Small intestine (tissue), 7 donors: ENCODE results near the gene FLYWCH2. TPM values are rescaled to one million over a fixed set of nuclear protein-coding genes. Genes with fewer than 3 reads are reported as not detected.

ENCODE experiments used
- DNase-seq, 2 donors: peaks; one replicate each; pipeline versions ENCODE4 v3.0.0 to v3.0.0-alpha.2; 2013
- FAIRE-seq: peaks from 2 replicates; lab custom pipeline; 2012; peaks lifted over from hg19 to GRCh38; lab: Jason Lieb, UNC
- H3K27ac ChIP-seq, 3 donors: one replicate each; pipeline ENCODE4 v1.5.1; 2013; ENCODE audit warnings: low read length in 2 of 3, mild to moderate bottlenecking in 2 of 3, control low read depth in 1 of 3, inconsistent platforms in 1 of 3, low read depth in 1 of 3, moderate library complexity in 1 of 3
- H3K27me3 ChIP-seq, 3 donors: one replicate each; pipeline ENCODE4 v1.6.1; 2013; ENCODE audit warnings: low read length in 3 of 3, inconsistent platforms in 1 of 3; ENCODE audit not compliant: control insufficient read depth in 3 of 3, insufficient read depth in 3 of 3
- H3K36me3 ChIP-seq, 3 donors: one replicate each; pipeline ENCODE4 v1.6.1; 2013; ENCODE audit warnings: low read length in 3 of 3, inconsistent platforms in 1 of 3, low read depth in 1 of 3, mild to moderate bottlenecking in 1 of 3, moderate library complexity in 1 of 3; ENCODE audit not compliant: control insufficient read depth in 3 of 3, insufficient read depth in 2 of 3
- H3K4me1 ChIP-seq, 3 donors: one replicate each; pipeline ENCODE4 v1.6.1; 2013; ENCODE audit warnings: low read length in 2 of 3, inconsistent platforms in 1 of 3, low read depth in 1 of 3, mild to moderate bottlenecking in 1 of 3, moderate library complexity in 1 of 3; ENCODE audit not compliant: control insufficient read depth in 3 of 3, insufficient read depth in 2 of 3
- H3K4me3 ChIP-seq, 3 donors: one replicate each; pipeline ENCODE4 v1.5.1; 2013; ENCODE audit warnings: low read length in 3 of 3, control low read depth in 1 of 3, inconsistent platforms in 1 of 3, low read depth in 1 of 3, mild to moderate bottlenecking in 1 of 3, moderate library complexity in 1 of 3
- H3K9me3 ChIP-seq, 2 donors: one replicate each; pipeline ENCODE4 v1.6.1; 2013; ENCODE audit warnings: low read depth in 1 of 2, low read length in 1 of 2; ENCODE audit not compliant: control insufficient read depth in 2 of 2, insufficient read depth in 1 of 2
- WGBS, 3 donors: extraction: QIAGEN DNeasy Blood & Tissue Kit; methylation state at CpG; one replicate each; pipeline ENCODE4 v1.1.7; 2013; 5-methylcytosine and 5-hydroxymethylcytosine counted together
- polyA plus RNA-seq, 4 donors: library from polyadenylated mRNA; stranded (reverse) in 3 of 4; unstranded in 1 of 4; fragments of 200-250 nt in 3 of 4; fragments of 120-200 nt in 1 of 4; gene quantifications; one replicate each; pipeline versions ENCODE4 v1.2.1 to v1.2.3, GENCODE V29; 2013
- donor health status: healthy with polysubstance abuse.
- donor health status: control.
- donor health status: control.
- donor health status: Bipolar disorder and iron deficiency.
- donor health status: healthy.

The FLYWCH2 gene
- polyA plus RNA-seq, 4 donors: 9.1 to 30.2 (median 23.3) TPM

GRCh38 chr16:2839650-2840450 is 43.2 kb upstream of the FLYWCH2 start:
- no peak for FAIRE-seq
- Histone ChIP-seq H3K4me1 (peaks cover 0 to 11% (median 0%) of the 10 kb centered on the region in 3 donors), H3K27me3 (peaks cover 0 to 11% (median 0%) of the 10 kb centered on the region in 3 donors), H3K27ac (no peak overlapping the region), H3K36me3 (no peaks in the 10 kb centered on the region), H3K4me3 (no peak overlapping the region), H3K9me3 (peaks cover 0 to 7% of the 10 kb centered on the region in 2 donors)
- WGBS, 3 donors: 80 to 89% (median 82%) methylated on average over 15 of the region's 15 CpGs
- no peak for DNase-seq

- no peaks in the 10 kb centered on the region for H3K36me3 ChIP-seq
- DNase-seq (no peak), FAIRE-seq (no peak)
- peaks cover 0 to 11% (median 0%) of the 10 kb centered on the region in 3 donors for H3K27me3 ChIP-seq
- 73 to 86% (median 86%) methylated on average over 10 to 12 of the region's 12 CpGs for WGBS, 3 donors
- no peak overlapping the region for H3K27ac ChIP-seq
- H3K4me1 ChIP-seq: peaks cover 0 to 11% (median 0%) of the 10 kb centered on the region in 3 donors
- H3K9me3 ChIP-seq: peaks cover 0 to 7% of the 10 kb centered on the region in 2 donors
- no peak overlapping the region for H3K4me3 ChIP-seq
Observed at GRCh38 chr16:2840914-2841313, 42.1 kb upstream of the FLYWCH2 start.

GRCh38 chr16:2841606-2842339 is 41.2 kb upstream of the FLYWCH2 start:
- WGBS, 3 donors: 45 to 74% (median 54%) methylated on average over 18 of the region's 18 CpGs
- H3K36me3 ChIP-seq: no peaks in the 10 kb centered on the region
- FAIRE-seq (no peak), DNase-seq (no peak)
- H3K27me3 ChIP-seq: peaks cover 0 to 11% (median 0%) of the 10 kb centered on the region in 3 donors
- peaks cover 0 to 11% (median 0%) of the 10 kb centered on the region in 3 donors for H3K4me1 ChIP-seq
- H3K27ac ChIP-seq: peak overlapping the region in 1 of 3 donors; percentile 69
- H3K9me3 ChIP-seq: peaks cover 0 to 7% of the 10 kb centered on the region in 2 donors
- H3K4me3 ChIP-seq: no peak overlapping the region

- DNase-seq (peak in 1 of 2 donors; percentile 40), FAIRE-seq (no peak)
- Histone ChIP-seq H3K4me1 (peaks cover 0 to 11% (median 4%) of the 10 kb centered on the region in 3 donors), H3K36me3 (no peaks in the 10 kb centered on the region), H3K9me3 (peaks cover 0 to 7% of the 10 kb centered on the region in 2 donors), H3K27me3 (peaks cover 0 to 9% (median 0%) of the 10 kb centered on the region in 3 donors), H3K27ac (peak overlapping the region in 2 of 3 donors; percentile 43 to 69), H3K4me3 (no peak overlapping the region)
- 38 to 43% (median 40%) methylated on average over 34 to 40 of the region's 40 CpGs for WGBS, 3 donors
Observed at GRCh38 chr16:2842340-2843000, 40.5 kb upstream of the FLYWCH2 start.

GRCh38 chr16:2843526-2843925 is 39.5 kb upstream of the FLYWCH2 start:
- no peak for DNase-seq
- FAIRE-seq: no peak
- Histone ChIP-seq H3K27me3 (peaks cover 0 to 6% (median 0%) of the 10 kb centered on the region in 3 donors), H3K27ac (no peak overlapping the region), H3K4me3 (no peak overlapping the region), H3K36me3 (no peaks in the 10 kb centered on the region), H3K4me1 (peaks cover 0 to 11% (median 4%) of the 10 kb centered on the region in 3 donors), H3K9me3 (peaks cover 0 to 7% of the 10 kb centered on the region in 2 donors)
- 86 to 92% (median 88%) methylated on average over 8 of the region's 8 CpGs for WGBS, 3 donors

GRCh38 chr16:2845116-2845515 is 37.9 kb upstream of the FLYWCH2 start:
- FAIRE-seq: no peak
- no peak for DNase-seq
- Histone ChIP-seq H3K36me3 (no peaks in the 10 kb centered on the region), H3K27me3 (peaks cover 0 to 7% (median 0%) of the 10 kb centered on the region in 3 donors), H3K9me3 (peaks cover 0 to 7% of the 10 kb centered on the region in 2 donors), H3K4me3 (no peak overlapping the region), H3K27ac (no peak overlapping the region), H3K4me1 (peaks cover 0 to 11% (median 4%) of the 10 kb centered on the region in 3 donors)
- 74 to 83% (median 78%) methylated on average over 5 of the region's 5 CpGs for WGBS, 3 donors

GRCh38 chr16:2846511-2847310 is 36.3 kb upstream of the FLYWCH2 start:
- peaks cover 0 to 7% (median 0%) of the 10 kb centered on the region in 3 donors for H3K27me3 ChIP-seq
- WGBS, 3 donors: 44 to 54% (median 48%) methylated on average over 3 of the region's 3 CpGs
- DNase-seq: no peak
- peaks cover 0 to 7% of the 10 kb centered on the region in 2 donors for H3K9me3 ChIP-seq
- H3K27ac ChIP-seq: no peak overlapping the region
- H3K4me1 ChIP-seq: peaks cover 0 to 5% (median 4%) of the 10 kb centered on the region in 3 donors
- no peak overlapping the region for H3K4me3 ChIP-seq
- no peak for FAIRE-seq
- H3K36me3 ChIP-seq: no peaks in the 10 kb centered on the region
